HuH-7.5 (cell line): ENCODE results near the gene HOXD13.

Source experiments
- DNase-seq: peaks from one replicate; pipeline ENCODE4 v3.0.0; 2011; ENCODE audit warnings: low spot score

Gene HOXD13

GRCh38 chr2:176121190-176122051 is 28.9 kb downstream of the HOXD13 start:
- no peak for DNase-seq

- no peak for DNase-seq
Measured at GRCh38 chr2:176122052-176122682, 29.6 kb downstream of the HOXD13 start.

GRCh38 chr2:176122683-176123410 is 30.3 kb downstream of the HOXD13 start, which contains the start of gene HOXD9:
Gene HOXD9, plus strand, starts transcription at chr2:176122719. Its CDS starts 50 bp downstream, at chr2:176122769.
- no peak for DNase-seq

GRCh38 chr2:176123411-176124109 is 31.0 kb downstream of the HOXD13 start:
- no peak for DNase-seq

- no peak for DNase-seq
Measured at GRCh38 chr2:176124110-176124946, 31.8 kb downstream of the HOXD13 start.

GRCh38 chr2:176124947-176125771 is 32.6 kb downstream of the HOXD13 start:
- no peak for DNase-seq

GRCh38 chr2:176125772-176126054 is 33.2 kb downstream of the HOXD13 start:
- DNase-seq = no peak

- DNase-seq = peak; percentile 83
Measured at GRCh38 chr2:176126929-176127773, 34.6 kb downstream of the HOXD13 start.

- no peak for DNase-seq
Measured at GRCh38 chr2:176127774-176128072, 35.2 kb downstream of the HOXD13 start.

GRCh38 chr2:176128172-176128981 is 35.9 kb downstream of the HOXD13 start:
- DNase-seq = no peak

GRCh38 chr2:176128982-176129796 is 36.7 kb downstream of the HOXD13 start, which contains the start of gene HOXD8:
Gene HOXD8, plus strand, starts transcription at chr2:176129705. Its CDS starts 662 bp downstream, at chr2:176130367.
- DNase-seq = no peak

- no peak for DNase-seq
Measured at GRCh38 chr2:176129813-176130146, 37.3 kb downstream of the HOXD13 start.

GRCh38 chr2:176130147-176130956 is 37.8 kb downstream of the HOXD13 start:
- DNase-seq = no peak

GRCh38 chr2:176130957-176131847 is 38.7 kb downstream of the HOXD13 start:
- DNase-seq = no peak

GRCh38 chr2:176131848-176132158 is 39.3 kb downstream of the HOXD13 start:
- no peak for DNase-seq
